GM10266 (cell line): Measurements from ENCODE around the gene TBC1D12.

Experiments
- DNase-seq: peaks from one replicate; pipeline ENCODE4 v3.0.0; 2012; ENCODE audit errors: extremely low spot score
- CTCF ChIP-seq: IDR thresholded peaks from 2 replicates; pipeline ENCODE4 v1.5.1; 2012; ENCODE audit warnings: mild to moderate bottlenecking, low read depth; ENCODE audit not compliant: control insufficient read depth, insufficient read depth; ENCODE audit errors: missing control alignments

The TBC1D12 gene

DNA sequence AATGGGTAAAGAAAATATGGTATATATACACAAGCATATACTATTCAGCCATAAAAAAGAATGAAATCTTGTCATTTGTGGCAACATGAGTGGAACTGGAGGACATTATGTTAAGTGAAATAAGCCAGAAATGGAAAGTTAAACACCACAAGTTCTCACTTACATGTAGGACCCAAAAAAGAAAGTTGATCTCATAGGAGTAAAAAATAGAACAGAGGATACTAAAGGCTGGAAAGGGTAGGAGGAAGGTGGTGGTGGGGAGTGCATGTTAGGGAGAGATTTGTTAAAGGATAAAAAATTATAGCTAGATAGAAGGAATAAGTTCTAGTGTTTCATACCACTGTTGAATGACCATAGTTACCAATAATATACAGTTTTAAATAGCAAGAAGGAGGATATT lies 48.4 kb downstream of the TBC1D12 start:
- DNase-seq, result no peak
- no peak for TF ChIP-seq CTCF

DNA sequence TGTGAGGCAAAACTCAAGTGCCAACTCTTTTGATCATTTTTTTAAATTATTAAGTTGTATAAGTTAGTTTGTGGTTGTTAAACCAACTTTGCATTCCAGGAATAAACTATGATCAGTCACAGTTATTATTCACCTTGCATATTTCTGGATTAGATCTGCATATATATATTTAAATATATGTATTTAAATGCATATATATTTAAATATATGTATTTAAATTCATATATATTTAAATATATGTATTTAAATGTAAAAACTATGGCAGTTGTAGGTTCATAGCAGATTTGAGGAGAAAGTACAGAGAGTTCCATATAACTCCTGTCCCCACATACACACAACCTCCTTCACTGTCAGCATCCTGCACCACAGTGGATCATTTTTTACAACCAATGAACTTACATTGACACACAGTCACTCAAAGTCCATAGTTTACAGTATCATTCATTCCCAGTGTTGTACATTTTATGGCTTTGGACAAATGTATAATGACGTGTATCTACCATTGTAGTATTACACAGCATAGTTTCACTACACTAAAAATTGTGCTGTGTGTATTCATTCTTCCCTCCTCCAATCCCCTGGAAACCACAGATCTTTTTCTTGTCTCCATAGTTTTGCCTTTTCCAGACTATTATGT lies 49.7 kb downstream of the TBC1D12 start:
- TF ChIP-seq CTCF, result no peak
- no peak for DNase-seq

DNA sequence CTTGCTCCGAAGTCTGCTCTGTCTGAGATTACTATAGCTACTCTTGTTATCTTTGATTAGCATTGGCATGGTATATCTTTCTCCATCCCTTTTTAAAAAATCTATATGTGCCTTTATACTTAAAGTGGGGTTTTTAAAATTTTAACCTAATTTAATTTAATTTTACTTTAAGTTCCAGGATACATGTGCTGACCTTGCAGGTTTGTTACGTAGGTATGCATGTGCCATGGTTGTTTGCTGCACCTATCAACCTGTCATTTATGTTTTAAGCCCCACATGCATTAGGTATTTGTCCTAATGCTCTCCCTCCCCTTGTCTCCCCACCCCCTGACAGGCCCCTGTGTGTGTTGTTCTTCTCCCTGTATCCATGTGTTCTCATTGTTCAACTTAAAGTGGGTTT lies 54.6 kb downstream of the TBC1D12 start:
- no peak for TF ChIP-seq CTCF
- no peak for DNase-seq

GRCh38 chr10:94459385-94459784 lies 57.0 kb downstream of the TBC1D12 start:
- no peak for DNase-seq
- TF ChIP-seq CTCF, result no peak

GRCh38 chr10:94461503-94461902 lies 59.2 kb downstream of the TBC1D12 start:
- no peak for TF ChIP-seq CTCF
- DNase-seq, result no peak

DNA sequence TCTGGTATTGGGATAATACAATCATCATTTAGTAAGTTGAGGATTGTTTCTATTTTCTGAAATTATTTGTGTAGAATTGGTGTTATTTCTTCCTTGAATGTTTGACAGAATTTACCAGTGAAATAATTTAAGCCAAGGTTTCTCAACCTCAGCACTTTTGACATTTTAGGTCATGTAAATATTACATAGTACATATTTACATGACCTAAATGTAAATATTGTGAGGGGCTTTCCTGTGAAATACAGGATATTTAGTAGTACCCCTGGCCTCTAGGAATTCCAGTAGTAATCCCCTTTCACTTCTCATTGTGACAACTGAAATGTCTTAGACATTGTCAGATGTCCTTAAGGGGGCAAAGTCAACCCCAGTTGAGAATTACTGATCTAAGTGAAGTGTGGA lies 59.8 kb downstream of the TBC1D12 start:
- DNase-seq, result no peak
- TF ChIP-seq CTCF, result no peak

DNA sequence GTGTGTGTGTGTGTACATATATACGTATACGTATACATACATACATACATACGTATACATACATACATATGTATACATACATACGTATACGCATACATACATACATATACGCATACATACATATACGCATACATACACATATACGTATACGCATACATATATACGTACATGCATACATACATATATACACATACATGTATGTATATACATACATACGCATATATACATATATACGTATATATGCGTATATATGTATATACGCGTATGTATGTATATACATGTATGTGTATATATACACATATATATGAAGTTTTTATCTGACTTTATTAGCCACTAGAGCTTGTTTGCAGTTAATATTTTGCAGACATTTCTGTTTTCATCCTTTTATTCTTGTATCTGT lies 63.3 kb downstream of the TBC1D12 start:
- DNase-seq, result no peak
- TF ChIP-seq CTCF, result no peak
